Femur (tissue), 1 donor: ENCODE results near the gene KLHL29.

ENCODE experiments used
- DNase-seq: peaks from one replicate; pipeline ENCODE4 v3.0.0-alpha.2; 2017

KLHL29 gene

GRCh38 chr2:23666241-23666979 is 281.4 kb downstream of the KLHL29 start:
- no peak for DNase-seq

GRCh38 chr2:23666980-23667357 is 282.0 kb downstream of the KLHL29 start:
- DNase-seq: no peak

- no peak for DNase-seq
Measured at GRCh38 chr2:23668756-23669304, 283.9 kb downstream of the KLHL29 start.

- peak; percentile 92 for DNase-seq
Measured at GRCh38 chr2:23669413-23670244, 284.6 kb downstream of the KLHL29 start.

GRCh38 chr2:23670245-23670592 is 285.2 kb downstream of the KLHL29 start:
- DNase-seq: no peak

GRCh38 chr2:23673082-23673481 is 288.1 kb downstream of the KLHL29 start:
- no peak for DNase-seq

- no peak for DNase-seq
Measured at GRCh38 chr2:23673830-23674679, 289.1 kb downstream of the KLHL29 start.

GRCh38 chr2:23675506-23675905 is 290.5 kb downstream of the KLHL29 start:
- DNase-seq: no peak

- DNase-seq: no peak
Measured at GRCh38 chr2:23677836-23678235, 292.9 kb downstream of the KLHL29 start.

GRCh38 chr2:23679044-23679443 is 294.1 kb downstream of the KLHL29 start:
- DNase-seq: no peak

GRCh38 chr2:23680951-23681350 is 296.0 kb downstream of the KLHL29 start:
- no peak for DNase-seq

GRCh38 chr2:23681356-23682140 is 296.6 kb downstream of the KLHL29 start:
- no peak for DNase-seq

- DNase-seq: no peak
Measured at GRCh38 chr2:23682481-23682880, 297.5 kb downstream of the KLHL29 start.

- DNase-seq: no peak
Measured at GRCh38 chr2:23683001-23683400, 298.0 kb downstream of the KLHL29 start.

GRCh38 chr2:23684395-23685176 is 299.6 kb downstream of the KLHL29 start:
- no peak for DNase-seq

- DNase-seq: no peak
Measured at GRCh38 chr2:23685181-23685580, 300.2 kb downstream of the KLHL29 start.

- DNase-seq: no peak
Measured at GRCh38 chr2:23685706-23686105, 300.7 kb downstream of the KLHL29 start.

- no peak for DNase-seq
Measured at GRCh38 chr2:23686405-23687029, 301.5 kb downstream of the KLHL29 start.

- no peak for DNase-seq
Measured at GRCh38 chr2:23687214-23687613, 302.2 kb downstream of the KLHL29 start.

GRCh38 chr2:23687713-23688112 is 302.7 kb downstream of the KLHL29 start:
- no peak for DNase-seq
